GM13977 (cell line): ENCODE results near the gene CD8B.

ENCODE experiments used
- DNase-seq: peaks from one replicate; pipeline ENCODE4 v3.0.0; 2012; ENCODE audit warnings: low spot score
- in situ Hi-C: fragments of 300-500 bp; cut with MboI; formaldehyde crosslinking; loops from one replicate; pipeline ENCODE4 v1.12.0; 2022; ENCODE audit warnings: low sequenced_read_pairs, low pct_unique_long_range_greater_than_20kb, mixed read lengths, inconsistent platforms; ENCODE audit not compliant: unreplicated experiment
- TF ChIP-seq, protein P1 (sequence below): IDR thresholded peaks from 2 replicates; pipeline ENCODE4 v1.5.1; 2012; ENCODE audit warnings: mild to moderate bottlenecking, control low read depth; ENCODE audit not compliant: insufficient read depth; ENCODE audit errors: extremely low read depth, missing control alignments

The CD8B gene

DNA sequence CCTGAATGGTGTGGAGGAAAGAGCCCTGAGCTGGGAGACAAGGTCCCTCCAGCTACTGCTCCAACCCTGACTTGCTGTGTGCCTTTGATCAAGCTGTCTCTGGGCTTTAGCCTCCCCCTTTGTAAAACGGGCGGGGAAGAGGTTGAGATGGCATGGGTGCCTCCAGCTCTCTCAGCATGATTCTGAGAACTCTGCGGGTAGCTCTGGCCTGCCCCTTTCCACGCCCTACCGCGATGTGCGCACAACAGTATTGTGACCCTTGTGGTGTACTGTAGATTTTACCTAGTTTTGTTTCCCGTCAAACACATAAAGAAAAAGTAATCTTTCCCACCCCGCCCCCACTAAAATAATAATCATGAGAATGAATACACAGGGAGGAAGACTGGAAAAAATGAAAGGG, 76.2 kb downstream of the CD8B start:
- TF ChIP-seq, protein P1, sequence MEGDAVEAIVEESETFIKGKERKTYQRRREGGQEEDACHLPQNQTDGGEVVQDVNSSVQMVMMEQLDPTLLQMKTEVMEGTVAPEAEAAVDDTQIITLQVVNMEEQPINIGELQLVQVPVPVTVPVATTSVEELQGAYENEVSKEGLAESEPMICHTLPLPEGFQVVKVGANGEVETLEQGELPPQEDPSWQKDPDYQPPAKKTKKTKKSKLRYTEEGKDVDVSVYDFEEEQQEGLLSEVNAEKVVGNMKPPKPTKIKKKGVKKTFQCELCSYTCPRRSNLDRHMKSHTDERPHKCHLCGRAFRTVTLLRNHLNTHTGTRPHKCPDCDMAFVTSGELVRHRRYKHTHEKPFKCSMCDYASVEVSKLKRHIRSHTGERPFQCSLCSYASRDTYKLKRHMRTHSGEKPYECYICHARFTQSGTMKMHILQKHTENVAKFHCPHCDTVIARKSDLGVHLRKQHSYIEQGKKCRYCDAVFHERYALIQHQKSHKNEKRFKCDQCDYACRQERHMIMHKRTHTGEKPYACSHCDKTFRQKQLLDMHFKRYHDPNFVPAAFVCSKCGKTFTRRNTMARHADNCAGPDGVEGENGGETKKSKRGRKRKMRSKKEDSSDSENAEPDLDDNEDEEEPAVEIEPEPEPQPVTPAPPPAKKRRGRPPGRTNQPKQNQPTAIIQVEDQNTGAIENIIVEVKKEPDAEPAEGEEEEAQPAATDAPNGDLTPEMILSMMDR: no peak
- in situ Hi-C loops: no loop called here

DNA sequence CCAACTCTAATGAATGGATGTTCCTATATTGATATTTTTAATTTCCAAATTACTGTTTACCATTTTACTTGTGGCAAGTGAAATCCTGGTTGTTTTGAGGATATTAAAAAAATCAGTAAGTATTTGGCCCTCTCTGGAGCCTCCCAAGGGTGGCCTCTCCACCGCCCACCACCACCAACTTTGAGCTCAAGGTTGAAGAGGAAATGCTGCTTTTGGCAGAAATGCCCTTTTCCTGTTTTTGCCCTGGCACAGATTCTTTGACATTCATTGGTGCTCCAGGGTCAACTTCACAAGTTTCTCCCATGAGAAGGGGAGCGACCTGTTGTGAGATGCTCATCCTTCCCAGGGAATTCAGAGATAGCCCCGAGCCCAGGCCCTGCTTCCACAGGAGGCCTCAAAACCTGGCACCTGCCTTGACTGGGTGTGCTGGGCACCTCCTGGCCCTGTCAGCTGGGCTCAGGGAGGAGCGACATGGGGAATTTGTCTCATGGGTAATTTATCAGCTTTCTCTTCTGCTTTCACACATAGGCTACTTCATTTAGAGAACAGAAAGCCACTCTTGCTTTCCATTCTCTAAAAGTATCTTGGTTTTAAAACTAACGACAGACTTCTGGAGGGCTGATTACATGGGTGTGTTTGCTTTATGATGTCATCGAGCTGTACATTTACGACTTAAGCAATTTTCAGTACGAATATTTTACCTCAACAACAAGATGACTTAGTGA, 77.9 kb downstream of the CD8B start:
- DNase-seq: peak; percentile 84
- TF ChIP-seq, protein P1: no peak
- in situ Hi-C loops: no loop called here

More for the DNA sequence above, 76.2 kb downstream of the CD8B start:
- no peak for DNase-seq

DNA sequence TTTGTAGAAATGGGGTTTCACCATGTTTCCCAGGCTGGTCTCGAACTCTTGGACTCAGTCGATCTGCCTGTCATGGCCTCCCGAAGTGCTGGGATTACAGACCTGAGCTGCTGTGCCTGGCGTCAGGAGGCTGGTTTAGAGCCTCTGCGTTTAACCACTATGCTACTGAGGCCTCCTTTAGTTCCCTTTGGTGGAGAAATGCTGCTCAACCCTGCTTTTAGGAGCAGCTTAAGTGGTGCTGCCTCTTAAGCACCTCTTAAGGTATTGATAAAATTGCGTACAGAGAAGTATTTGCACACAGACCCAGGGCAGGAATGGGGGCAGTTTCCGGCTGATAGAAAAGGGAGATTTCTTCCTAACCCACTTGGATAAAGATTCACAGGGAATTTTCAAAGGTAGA, 78.9 kb downstream of the CD8B start:
- TF ChIP-seq, protein P1: no peak
- DNase-seq: no peak
- in situ Hi-C loops: no loop called here

DNA sequence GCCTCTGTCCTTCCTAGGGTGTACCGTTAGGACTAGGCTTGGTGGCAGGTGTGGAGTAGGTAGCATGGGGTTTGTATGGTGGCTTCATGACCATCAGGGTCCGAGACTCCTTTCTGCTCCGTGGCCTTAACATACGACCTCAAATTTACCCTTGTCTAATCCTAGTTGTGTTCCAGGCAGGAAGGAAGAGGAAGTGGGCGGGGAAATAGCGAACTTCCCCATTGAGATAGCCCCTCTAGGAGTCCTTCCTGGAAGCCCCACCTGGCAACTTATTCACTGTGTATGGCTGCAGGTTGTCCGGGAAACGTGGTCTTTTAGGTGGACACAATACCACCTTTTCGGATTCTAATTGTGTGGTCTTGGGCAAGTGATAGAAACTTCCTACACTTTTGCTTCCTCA, 80.3 kb downstream of the CD8B start:
- TF ChIP-seq, protein P1: no peak
- DNase-seq: no peak
- in situ Hi-C loops: no loop called here

DNA sequence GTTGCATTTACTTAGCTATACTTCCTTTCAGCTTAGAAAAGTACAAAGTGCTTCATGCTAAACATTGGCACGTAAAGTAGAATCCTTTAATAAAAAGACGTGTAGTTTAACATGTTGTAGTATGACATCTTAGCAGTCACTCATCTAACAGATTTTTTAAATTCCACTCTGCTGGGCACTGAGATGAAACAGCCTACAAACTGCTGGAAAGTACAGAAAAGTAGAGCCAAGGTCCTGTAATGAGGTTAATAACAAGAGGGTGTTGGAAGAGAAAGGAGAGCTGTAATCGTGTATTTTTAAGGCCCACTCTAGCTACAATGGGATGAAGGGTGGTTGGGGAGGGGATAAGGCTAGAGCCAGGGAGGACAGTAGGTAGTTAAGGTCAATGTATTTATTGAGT, 81.7 kb downstream of the CD8B start:
- TF ChIP-seq, protein P1: no peak
- in situ Hi-C loops: no loop called here
- no peak for DNase-seq

DNA sequence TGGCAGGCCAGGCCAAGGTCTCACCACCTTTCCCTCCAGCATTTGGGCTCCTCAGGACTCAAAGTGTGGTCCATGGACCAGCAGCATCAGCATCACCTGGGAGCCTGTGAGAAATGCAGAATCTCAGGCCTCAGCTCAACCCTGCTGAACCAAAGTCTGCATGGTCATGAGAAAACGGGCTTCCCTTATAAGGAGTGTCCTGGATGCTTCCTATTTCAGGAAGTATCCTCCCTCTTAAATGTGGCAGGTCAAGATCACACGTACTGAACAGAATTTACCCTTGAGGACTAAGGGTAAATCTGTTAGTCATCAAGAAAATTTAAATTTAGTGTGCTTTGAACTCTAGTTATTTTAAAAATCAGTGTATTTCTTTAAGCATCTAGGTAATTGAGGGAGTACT, 82.7 kb downstream of the CD8B start:
- TF ChIP-seq, protein P1: no peak
- in situ Hi-C loops: no loop called here
- DNase-seq: no peak
